ENCODE results near the gene DPYD.

Gene DPYD

GRCh38 chr1:97827887-97828286, 92.9 kb downstream of the DPYD start:
- Histone ChIP-seq H2AFZ (ENCODE audit: low read length) (no peak overlapping the region), H3K4me1 (ENCODE audit: low read length) (no peaks in the 10 kb centered on the region), H3K4me3 (ENCODE audit: low read length) (no peak overlapping the region), H3K79me2 (ENCODE audit: low read length) (no peaks in the 10 kb centered on the region), H3K4me2 (ENCODE audit: low read depth, low read length) (no peak overlapping the region), H3K9ac (ENCODE audit: low read length) (no peak overlapping the region), H3K9me2 (replicated peaks; ENCODE audit: insufficient read depth, low read length) (no peaks in the 10 kb centered on the region), H3K27me3 (replicated peaks; ENCODE audit: insufficient read depth, low read length) (no peaks in the 10 kb centered on the region), H3K9me3 (replicated peaks; ENCODE audit: insufficient read depth, low read length) (no peaks in the 10 kb centered on the region), H3K27ac (ENCODE audit: low read length) (no peak overlapping the region), H4K20me1 (ENCODE audit: insufficient read depth, low read length) (no peaks in the 10 kb centered on the region), H3K36me3 (replicated peaks; ENCODE audit: insufficient read depth, low read length) (no peaks in the 10 kb centered on the region), H3F3A (ENCODE audit: insufficient read depth, low read length) (no peaks in the 10 kb centered on the region)
- TF ChIP-seq EZH2phosphoT487 (IDR thresholded peaks at IDR 0.05; ENCODE audit: low read length) (no peak), EZH2 (optimal IDR thresholded peaks at IDR 0.05; ENCODE audit: low read depth, low read length) (no peak), CTCF (IDR thresholded peaks at IDR 0.05; ENCODE audit: low read length) (no peak)
- DNase-seq: no peak

DNA sequence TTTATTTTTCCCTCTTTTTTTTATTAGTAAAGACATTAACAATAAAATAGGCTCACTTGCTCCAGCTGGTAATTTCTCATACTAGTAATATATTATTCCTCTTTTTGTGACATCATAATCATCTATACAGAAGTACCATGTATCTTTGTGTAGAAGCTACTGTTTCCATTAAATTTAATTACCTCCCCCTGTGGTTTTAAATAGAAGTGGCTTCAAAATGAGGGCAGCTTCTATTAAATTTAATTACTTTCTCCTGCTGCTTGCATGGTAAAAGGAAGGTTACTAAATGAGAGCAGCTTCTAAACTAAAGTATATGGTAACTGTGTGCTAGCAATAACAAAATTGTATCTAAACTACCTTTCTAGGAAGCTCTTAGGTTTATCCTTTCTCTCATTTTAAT, 94.0 kb downstream of the DPYD start:
- Histone ChIP-seq H2AFZ (ENCODE audit: low read length) (no peak overlapping the region), H3K36me3 (replicated peaks; ENCODE audit: insufficient read depth, low read length) (no peaks in the 10 kb centered on the region), H3K79me2 (ENCODE audit: low read length) (no peaks in the 10 kb centered on the region), H3K27me3 (replicated peaks; ENCODE audit: insufficient read depth, low read length) (no peaks in the 10 kb centered on the region), H3K27ac (ENCODE audit: low read length) (no peak overlapping the region), H3K4me1 (ENCODE audit: low read length) (no peaks in the 10 kb centered on the region), H3F3A (ENCODE audit: insufficient read depth, low read length) (no peaks in the 10 kb centered on the region), H3K9me2 (replicated peaks; ENCODE audit: insufficient read depth, low read length) (no peaks in the 10 kb centered on the region), H3K9ac (ENCODE audit: low read length) (no peak overlapping the region), H3K4me2 (ENCODE audit: low read depth, low read length) (no peak overlapping the region), H3K4me3 (ENCODE audit: low read length) (no peak overlapping the region), H3K9me3 (replicated peaks; ENCODE audit: insufficient read depth, low read length) (no peaks in the 10 kb centered on the region), H4K20me1 (ENCODE audit: insufficient read depth, low read length) (no peaks in the 10 kb centered on the region)
- TF ChIP-seq EZH2 (optimal IDR thresholded peaks at IDR 0.05; ENCODE audit: low read depth, low read length) (no peak), CTCF (IDR thresholded peaks at IDR 0.05; ENCODE audit: low read length) (no peak), EZH2phosphoT487 (IDR thresholded peaks at IDR 0.05; ENCODE audit: low read length) (no peak)
- DNase-seq: no peak

DNA sequence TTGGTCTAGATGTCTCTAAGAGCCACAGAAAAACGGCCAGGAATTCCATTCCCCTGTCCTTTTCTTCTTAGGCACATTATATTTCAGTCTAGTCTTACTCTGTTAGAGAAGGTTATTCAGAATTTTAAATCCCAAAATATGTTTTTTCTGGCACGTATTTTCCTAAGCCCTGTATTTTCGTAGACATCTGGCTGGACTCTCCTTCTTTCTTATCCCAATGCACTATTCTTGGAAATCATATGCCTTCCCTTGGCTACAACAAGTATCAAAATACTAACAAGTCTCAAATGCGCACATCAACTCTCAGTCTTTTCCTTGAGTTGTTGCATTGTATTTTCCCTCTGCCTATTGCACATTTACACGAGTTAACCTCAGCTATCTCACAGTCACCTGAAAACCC, 96.2 kb downstream of the DPYD start:
- no peak overlapping the region for H2AFZ ChIP-seq (ENCODE audit: low read length)
- H3K36me3 ChIP-seq (replicated peaks; ENCODE audit: insufficient read depth, low read length): no peaks in the 10 kb centered on the region
- H3K27ac ChIP-seq (ENCODE audit: low read length): no peak overlapping the region
- H3K4me3 ChIP-seq (ENCODE audit: low read length): no peak overlapping the region
- H3K27me3 ChIP-seq (replicated peaks; ENCODE audit: insufficient read depth, low read length): no peaks in the 10 kb centered on the region
- H3K9me3 ChIP-seq (replicated peaks; ENCODE audit: insufficient read depth, low read length): no peaks in the 10 kb centered on the region
- H3K9me2 ChIP-seq (replicated peaks; ENCODE audit: insufficient read depth, low read length): no peaks in the 10 kb centered on the region
- no peaks in the 10 kb centered on the region for H3K4me1 ChIP-seq (ENCODE audit: low read length)
- H3F3A ChIP-seq (ENCODE audit: insufficient read depth, low read length): no peaks in the 10 kb centered on the region
- no peak overlapping the region for H3K4me2 ChIP-seq (ENCODE audit: low read depth, low read length)
- H4K20me1 ChIP-seq (ENCODE audit: insufficient read depth, low read length): no peaks in the 10 kb centered on the region
- H3K9ac ChIP-seq (ENCODE audit: low read length): no peak overlapping the region
- no peaks in the 10 kb centered on the region for H3K79me2 ChIP-seq (ENCODE audit: low read length)
- TF ChIP-seq EZH2 (optimal IDR thresholded peaks at IDR 0.05; ENCODE audit: low read depth, low read length) (no peak), CTCF (IDR thresholded peaks at IDR 0.05; ENCODE audit: low read length) (no peak), EZH2phosphoT487 (IDR thresholded peaks at IDR 0.05; ENCODE audit: low read length) (no peak)
- no peak for DNase-seq
